Measurements from ENCODE around the gene EMID1. TPM values are rescaled to one million over a fixed set of nuclear protein-coding genes. Genes with fewer than 3 reads are reported as not detected.

EMID1 gene
- total RNA-seq, 4 donors from 2014 or later: 0.18 to 1.5 (median 0.50) TPM; not detected in 1

DNA sequence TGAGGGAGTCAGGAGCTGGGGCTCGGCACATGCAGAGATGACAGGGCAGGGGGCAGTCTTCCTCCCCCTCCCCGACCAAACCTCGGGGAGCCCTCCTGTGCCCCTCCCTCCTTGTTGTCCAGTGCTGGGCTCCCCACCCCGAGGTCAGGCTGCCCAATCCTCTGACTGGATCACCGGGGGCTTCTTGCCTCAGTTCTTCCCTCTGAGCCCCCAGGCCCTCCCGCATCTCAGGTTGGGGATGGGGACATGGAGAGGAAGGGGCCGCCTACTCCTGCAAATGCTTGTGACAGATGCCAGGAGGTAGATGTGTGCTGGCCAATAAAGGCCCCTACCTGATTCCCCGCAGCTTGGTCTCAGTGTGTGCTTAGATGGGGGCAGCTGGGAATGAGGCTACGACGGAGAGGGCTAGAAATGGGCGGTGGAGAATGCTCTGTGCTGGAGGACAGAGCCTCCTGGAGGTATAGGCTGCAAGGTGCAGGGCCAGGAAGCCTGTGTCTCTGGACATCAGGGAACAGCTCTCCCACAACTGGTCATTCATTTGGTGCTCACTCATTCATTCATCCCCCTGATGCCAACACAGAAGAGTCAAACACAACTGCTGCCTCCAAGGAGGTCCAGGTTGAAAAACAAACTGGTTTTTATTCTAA, 53.7 kb downstream of the EMID1 start:
- DNase-seq: no peak
- Histone ChIP-seq H3K9me3 (no peaks in the 10 kb centered on the region), H3K4me3 (no peak overlapping the region), H3K27me3 (no peaks in the 10 kb centered on the region), H3K36me3 (peaks cover 0 to 43% (median 0%) of the 10 kb centered on the region in 3 donors), H3K27ac (no peak overlapping the region), H3K4me1 (no peaks in the 10 kb centered on the region)
- 71 to 86% methylated on average over 4 to 9 of the region's 11 CpGs for WGBS, 2 donors
- intact Hi-C loops (cut with DNase I): no loop called here
- TF ChIP-seq POLR2A (IDR thresholded peaks at IDR 0.05) (no peak), CTCF (IDR thresholded peaks at IDR 0.05) (no peak)

- no peak for DNase-seq
- Histone ChIP-seq H3K27me3 (no peaks in the 10 kb centered on the region), H3K9me3 (no peaks in the 10 kb centered on the region), H3K4me1 (no peaks in the 10 kb centered on the region), H3K36me3 (peaks cover under 1 to 50% (median 4%) of the 10 kb centered on the region in 3 donors), H3K27ac (no peak overlapping the region), H3K4me3 (no peak overlapping the region)
- TF ChIP-seq POLR2A (IDR thresholded peaks at IDR 0.05) (no peak), CTCF (IDR thresholded peaks at IDR 0.05) (no peak)
- intact Hi-C loops (cut with DNase I): no loop called here
- no CpG with 5 or more reads among the region's 13 CpGs for WGBS, 2 donors
These were observed 54.4 kb downstream of the EMID1 start for GRCh38 chr22:29260031-29260560.

GRCh38 chr22:29260601-29261315, 55.1 kb downstream of the EMID1 start:
- DNase-seq: no peak
- no peaks in the 10 kb centered on the region for H3K9me3 ChIP-seq
- 88 to 90% methylated on average over 5 to 9 of the region's 17 CpGs for WGBS, 2 donors
- H3K27ac ChIP-seq: no peak overlapping the region
- H3K4me3 ChIP-seq: no peak overlapping the region
- no peaks in the 10 kb centered on the region for H3K27me3 ChIP-seq
- TF ChIP-seq POLR2A (IDR thresholded peaks at IDR 0.05): no peak
- TF ChIP-seq CTCF (IDR thresholded peaks at IDR 0.05): no peak
- intact Hi-C loops (cut with DNase I): no loop called here
- peaks cover 0 to 4% (median 0%) of the 10 kb centered on the region in 3 donors for H3K4me1 ChIP-seq
- H3K36me3 ChIP-seq: peaks cover 5 to 56% (median 9%) of the 10 kb centered on the region in 3 donors

DNA sequence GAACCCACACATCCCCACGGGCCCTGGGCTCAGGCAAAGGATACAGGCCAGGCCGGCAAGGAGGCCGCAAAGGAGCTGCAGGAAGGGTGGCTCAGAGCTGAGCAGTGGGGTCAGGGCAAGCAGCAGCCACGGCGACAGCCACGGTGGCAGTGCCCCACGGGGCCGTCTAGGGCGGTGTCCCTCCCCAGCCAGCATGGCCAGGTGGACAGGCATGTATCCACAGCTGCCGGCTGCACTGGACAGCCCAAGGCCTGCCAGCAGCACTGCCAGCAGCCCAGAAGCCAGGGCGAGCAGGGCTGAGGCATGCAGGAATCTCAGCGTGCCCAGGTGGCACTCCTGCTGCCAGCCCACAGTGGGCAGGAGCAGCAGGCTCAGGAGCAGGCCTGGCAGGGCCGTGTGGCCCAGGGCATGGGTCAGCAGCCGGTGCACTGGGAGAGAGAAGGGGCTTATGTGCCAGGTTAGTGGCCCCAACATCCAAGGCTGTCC, 58.1 kb downstream of the EMID1 start:
- intact Hi-C loops (cut with DNase I): no loop called here
- no peak for TF ChIP-seq POLR2A (IDR thresholded peaks at IDR 0.05)
- TF ChIP-seq CTCF (IDR thresholded peaks at IDR 0.05): no peak
- WGBS, 2 donors: no CpG with 5 or more reads among the region's 14 CpGs
- H3K4me1 ChIP-seq: peaks cover 15 to 22% (median 15%) of the 10 kb centered on the region in 3 donors
- H3K36me3 ChIP-seq: peaks cover 5 to 58% (median 9%) of the 10 kb centered on the region in 3 donors
- H3K4me3 ChIP-seq: no peak overlapping the region
- no peak overlapping the region for H3K27ac ChIP-seq
- DNase-seq: no peak
- H3K9me3 ChIP-seq: no peaks in the 10 kb centered on the region
- H3K27me3 ChIP-seq: no peaks in the 10 kb centered on the region

GRCh38 chr22:29265305-29265704, 59.6 kb downstream of the EMID1 start:
- peaks cover 5 to 44% (median 9%) of the 10 kb centered on the region in 3 donors for H3K36me3 ChIP-seq
- intact Hi-C loops (cut with DNase I): no loop called here
- 100% methylated on average over 2 of the region's 7 CpGs for WGBS, 2 donors
- TF ChIP-seq POLR2A (IDR thresholded peaks at IDR 0.05) (no peak), CTCF (IDR thresholded peaks at IDR 0.05) (no peak)
- H3K27ac ChIP-seq: no peak overlapping the region
- H3K4me1 ChIP-seq: peaks cover 15 to 37% (median 18%) of the 10 kb centered on the region in 3 donors
- H3K9me3 ChIP-seq: no peaks in the 10 kb centered on the region
- H3K27me3 ChIP-seq: no peaks in the 10 kb centered on the region
- no peak overlapping the region for H3K4me3 ChIP-seq
- no peak for DNase-seq
